Measurements from ENCODE around the gene MORC1.

MORC1 gene

GRCh38 chr3:109035082-109035481 is 82.9 kb downstream of the MORC1 start:
- DNase-seq = no peak
- no CpG with 5 or more reads among the region's 1 CpG for WGBS (ENCODE audit: insufficient coverage)
- Histone ChIP-seq H3K36me3 (ENCODE audit: control insufficient read depth in 4 of 4, insufficient read depth in 4 of 4, low read length in 3 of 4) (no peaks in the 10 kb centered on the region), H3K9me3 (ENCODE audit: control extremely low read depth in 1 of 5, control insufficient read depth in 4 of 5, insufficient read depth in 2 of 5, low read depth in 1 of 5, low read length in 4 of 5) (no peaks in the 10 kb centered on the region), H3K4me3 (ENCODE audit: control insufficient read depth in 1 of 7, extremely low read depth in 1 of 7, insufficient read depth in 4 of 7, low read depth in 2 of 7, low read length in 6 of 7) (no peak overlapping the region), H3K27ac (ENCODE audit: insufficient read depth in 1 of 2, low read depth in 1 of 2, low read length in 2 of 2, poor library complexity in 1 of 2, severe bottlenecking in 2 of 2) (no peak overlapping the region), H3K27me3 (replicated peaks in 2 of 5; ENCODE audit: control insufficient read depth in 4 of 5, insufficient read depth in 5 of 5, low read length in 4 of 5) (no peaks in the 10 kb centered on the region), H3K4me1 (ENCODE audit: control extremely low read depth in 1 of 4, control insufficient read depth in 4 of 4, insufficient read depth in 4 of 4, low read length in 3 of 4) (no peaks in the 10 kb centered on the region)
- ChIA-PET CTCF (interaction anchor here (0.7 to 1.7 kb wide), 2 partner anchors 11 to 325 kb away, joined by 3 to 7 read pairs; no protein-coding TSS in a partner anchor), POLR2A (no interaction called here)

GRCh38 chr3:109033000-109033660 is 84.8 kb downstream of the MORC1 start:
- Histone ChIP-seq H3K4me1 (ENCODE audit: control extremely low read depth in 1 of 4, control insufficient read depth in 4 of 4, insufficient read depth in 4 of 4, low read length in 3 of 4) (no peaks in the 10 kb centered on the region), H3K27me3 (replicated peaks in 2 of 5; ENCODE audit: control insufficient read depth in 4 of 5, insufficient read depth in 5 of 5, low read length in 4 of 5) (no peaks in the 10 kb centered on the region), H3K36me3 (ENCODE audit: control insufficient read depth in 4 of 4, insufficient read depth in 4 of 4, low read length in 3 of 4) (no peaks in the 10 kb centered on the region), H3K27ac (ENCODE audit: insufficient read depth in 1 of 2, low read depth in 1 of 2, low read length in 2 of 2, poor library complexity in 1 of 2, severe bottlenecking in 2 of 2) (no peak overlapping the region), H3K9me3 (ENCODE audit: control extremely low read depth in 1 of 5, control insufficient read depth in 4 of 5, insufficient read depth in 2 of 5, low read depth in 1 of 5, low read length in 4 of 5) (no peaks in the 10 kb centered on the region), H3K4me3 (ENCODE audit: control insufficient read depth in 1 of 7, extremely low read depth in 1 of 7, insufficient read depth in 4 of 7, low read depth in 2 of 7, low read length in 6 of 7) (no peak overlapping the region)
- DNase-seq = no peak
- POLR2A ChIA-PET = no interaction called here
- 90% methylated on average over 3 of the region's 3 CpGs for WGBS (ENCODE audit: insufficient coverage)
- CTCF ChIA-PET = interaction anchor here (1.8 to 2.0 kb wide), 2 partner anchors 9 to 14 kb away, joined by 6 to 7 read pairs; no protein-coding TSS in a partner anchor

GRCh38 chr3:109028753-109029152 is 89.2 kb downstream of the MORC1 start:
- Histone ChIP-seq H3K27ac (ENCODE audit: insufficient read depth in 1 of 2, low read depth in 1 of 2, low read length in 2 of 2, poor library complexity in 1 of 2, severe bottlenecking in 2 of 2) (no peak overlapping the region), H3K36me3 (ENCODE audit: control insufficient read depth in 4 of 4, insufficient read depth in 4 of 4, low read length in 3 of 4) (no peaks in the 10 kb centered on the region), H3K4me3 (ENCODE audit: control insufficient read depth in 1 of 7, extremely low read depth in 1 of 7, insufficient read depth in 4 of 7, low read depth in 2 of 7, low read length in 6 of 7) (no peak overlapping the region), H3K4me1 (ENCODE audit: control extremely low read depth in 1 of 4, control insufficient read depth in 4 of 4, insufficient read depth in 4 of 4, low read length in 3 of 4) (no peaks in the 10 kb centered on the region), H3K27me3 (replicated peaks in 2 of 5; ENCODE audit: control insufficient read depth in 4 of 5, insufficient read depth in 5 of 5, low read length in 4 of 5) (no peaks in the 10 kb centered on the region), H3K9me3 (ENCODE audit: control extremely low read depth in 1 of 5, control insufficient read depth in 4 of 5, insufficient read depth in 2 of 5, low read depth in 1 of 5, low read length in 4 of 5) (no peaks in the 10 kb centered on the region)
- no peak for DNase-seq
- ChIA-PET POLR2A (no interaction called here), CTCF (no interaction called here)
- WGBS (ENCODE audit: insufficient coverage) = 88% methylated on average over 6 of the region's 7 CpGs

- Histone ChIP-seq H3K27me3 (replicated peaks in 2 of 5; ENCODE audit: control insufficient read depth in 4 of 5, insufficient read depth in 5 of 5, low read length in 4 of 5) (no peaks in the 10 kb centered on the region), H3K4me3 (ENCODE audit: control insufficient read depth in 1 of 7, extremely low read depth in 1 of 7, insufficient read depth in 4 of 7, low read depth in 2 of 7, low read length in 6 of 7) (no peak overlapping the region), H3K4me1 (ENCODE audit: control extremely low read depth in 1 of 4, control insufficient read depth in 4 of 4, insufficient read depth in 4 of 4, low read length in 3 of 4) (no peaks in the 10 kb centered on the region), H3K9me3 (ENCODE audit: control extremely low read depth in 1 of 5, control insufficient read depth in 4 of 5, insufficient read depth in 2 of 5, low read depth in 1 of 5, low read length in 4 of 5) (no peaks in the 10 kb centered on the region), H3K36me3 (ENCODE audit: control insufficient read depth in 4 of 4, insufficient read depth in 4 of 4, low read length in 3 of 4) (no peaks in the 10 kb centered on the region), H3K27ac (ENCODE audit: insufficient read depth in 1 of 2, low read depth in 1 of 2, low read length in 2 of 2, poor library complexity in 1 of 2, severe bottlenecking in 2 of 2) (no peak overlapping the region)
- DNase-seq = no peak
- POLR2A ChIA-PET = no interaction called here
- CTCF ChIA-PET = interaction anchor here (0.6 to 4.8 kb wide), 6 partner anchors 14 to 370 kb away, joined by 3 to 54 read pairs (median 3); no protein-coding TSS in a partner anchor
These were observed 91.1 kb downstream of the MORC1 start for GRCh38 chr3:109026821-109027220.

GRCh38 chr3:109025896-109026295 is 92.0 kb downstream of the MORC1 start:
- ChIA-PET POLR2A (interaction anchor here (0.6 kb wide), 1 partner anchor 466 kb away, joined by 4 read pairs; no protein-coding TSS in a partner anchor), CTCF (interaction anchor here (0.6 to 4.8 kb wide), 10 partner anchors 13 to 372 kb away, joined by 3 to 54 read pairs (median 3); no protein-coding TSS in a partner anchor)
- H3K36me3 ChIP-seq (ENCODE audit: control insufficient read depth in 4 of 4, insufficient read depth in 4 of 4, low read length in 3 of 4) = no peaks in the 10 kb centered on the region
- H3K9me3 ChIP-seq (ENCODE audit: control extremely low read depth in 1 of 5, control insufficient read depth in 4 of 5, insufficient read depth in 2 of 5, low read depth in 1 of 5, low read length in 4 of 5) = no peaks in the 10 kb centered on the region
- no peak overlapping the region for H3K4me3 ChIP-seq (ENCODE audit: control insufficient read depth in 1 of 7, extremely low read depth in 1 of 7, insufficient read depth in 4 of 7, low read depth in 2 of 7, low read length in 6 of 7)
- H3K27ac ChIP-seq (ENCODE audit: insufficient read depth in 1 of 2, low read depth in 1 of 2, low read length in 2 of 2, poor library complexity in 1 of 2, severe bottlenecking in 2 of 2) = no peak overlapping the region
- no peaks in the 10 kb centered on the region for H3K4me1 ChIP-seq (ENCODE audit: control extremely low read depth in 1 of 4, control insufficient read depth in 4 of 4, insufficient read depth in 4 of 4, low read length in 3 of 4)
- DNase-seq = no peak
- H3K27me3 ChIP-seq (replicated peaks in 2 of 5; ENCODE audit: control insufficient read depth in 4 of 5, insufficient read depth in 5 of 5, low read length in 4 of 5) = no peaks in the 10 kb centered on the region

- H3K27me3 ChIP-seq (replicated peaks in 2 of 5; ENCODE audit: control insufficient read depth in 4 of 5, insufficient read depth in 5 of 5, low read length in 4 of 5) = no peaks in the 10 kb centered on the region
- no peaks in the 10 kb centered on the region for H3K9me3 ChIP-seq (ENCODE audit: control extremely low read depth in 1 of 5, control insufficient read depth in 4 of 5, insufficient read depth in 2 of 5, low read depth in 1 of 5, low read length in 4 of 5)
- no peak overlapping the region for H3K4me3 ChIP-seq (ENCODE audit: control insufficient read depth in 1 of 7, extremely low read depth in 1 of 7, insufficient read depth in 4 of 7, low read depth in 2 of 7, low read length in 6 of 7)
- no peaks in the 10 kb centered on the region for H3K36me3 ChIP-seq (ENCODE audit: control insufficient read depth in 4 of 4, insufficient read depth in 4 of 4, low read length in 3 of 4)
- peak; percentile 59 to 80 (median 73) for DNase-seq
- H3K27ac ChIP-seq (ENCODE audit: insufficient read depth in 1 of 2, low read depth in 1 of 2, low read length in 2 of 2, poor library complexity in 1 of 2, severe bottlenecking in 2 of 2) = no peak overlapping the region
- H3K4me1 ChIP-seq (ENCODE audit: control extremely low read depth in 1 of 4, control insufficient read depth in 4 of 4, insufficient read depth in 4 of 4, low read length in 3 of 4) = no peaks in the 10 kb centered on the region
- ChIA-PET CTCF (interaction anchor here (0.7 to 4.8 kb wide), 30 partner anchors 8 to 375 kb away, joined by 3 to 54 read pairs (median 4); no protein-coding TSS in a partner anchor), POLR2A (no interaction called here)
- no CpG with 5 or more reads among the region's 3 CpGs for WGBS (ENCODE audit: insufficient coverage)
These were observed 94.2 kb downstream of the MORC1 start for GRCh38 chr3:109023656-109024254.

GRCh38 chr3:109023167-109023566 is 94.8 kb downstream of the MORC1 start:
- H3K4me1 ChIP-seq (ENCODE audit: control extremely low read depth in 1 of 4, control insufficient read depth in 4 of 4, insufficient read depth in 4 of 4, low read length in 3 of 4) = no peaks in the 10 kb centered on the region
- WGBS (ENCODE audit: insufficient coverage) = no CpG with 5 or more reads among the region's 1 CpG
- no peaks in the 10 kb centered on the region for H3K27me3 ChIP-seq (replicated peaks in 2 of 5; ENCODE audit: control insufficient read depth in 4 of 5, insufficient read depth in 5 of 5, low read length in 4 of 5)
- ChIA-PET CTCF (interaction anchor here (0.7 to 4.8 kb wide), 21 partner anchors 11 to 376 kb away, joined by 3 to 54 read pairs (median 5); no protein-coding TSS in a partner anchor), POLR2A (no interaction called here)
- no peak overlapping the region for H3K27ac ChIP-seq (ENCODE audit: insufficient read depth in 1 of 2, low read depth in 1 of 2, low read length in 2 of 2, poor library complexity in 1 of 2, severe bottlenecking in 2 of 2)
- no peak overlapping the region for H3K4me3 ChIP-seq (ENCODE audit: control insufficient read depth in 1 of 7, extremely low read depth in 1 of 7, insufficient read depth in 4 of 7, low read depth in 2 of 7, low read length in 6 of 7)
- DNase-seq = no peak
- H3K9me3 ChIP-seq (ENCODE audit: control extremely low read depth in 1 of 5, control insufficient read depth in 4 of 5, insufficient read depth in 2 of 5, low read depth in 1 of 5, low read length in 4 of 5) = no peaks in the 10 kb centered on the region
- no peaks in the 10 kb centered on the region for H3K36me3 ChIP-seq (ENCODE audit: control insufficient read depth in 4 of 4, insufficient read depth in 4 of 4, low read length in 3 of 4)
